GM21447 (cell line): ENCODE data around the gene ZSCAN25.
"Not testable (repeated sequence)": the region's sequence is repeated elsewhere in the genome, so short reads cannot be mapped to it uniquely, and the experiment has no call there.

Experiments used
- ATAC-seq: cut with Tn5 transposase; IDR thresholded peaks from one replicate; pipeline ENCODE4 v1.9.1; 2021; ENCODE audit not compliant: unreplicated experiment

The ZSCAN25 gene

DNA sequence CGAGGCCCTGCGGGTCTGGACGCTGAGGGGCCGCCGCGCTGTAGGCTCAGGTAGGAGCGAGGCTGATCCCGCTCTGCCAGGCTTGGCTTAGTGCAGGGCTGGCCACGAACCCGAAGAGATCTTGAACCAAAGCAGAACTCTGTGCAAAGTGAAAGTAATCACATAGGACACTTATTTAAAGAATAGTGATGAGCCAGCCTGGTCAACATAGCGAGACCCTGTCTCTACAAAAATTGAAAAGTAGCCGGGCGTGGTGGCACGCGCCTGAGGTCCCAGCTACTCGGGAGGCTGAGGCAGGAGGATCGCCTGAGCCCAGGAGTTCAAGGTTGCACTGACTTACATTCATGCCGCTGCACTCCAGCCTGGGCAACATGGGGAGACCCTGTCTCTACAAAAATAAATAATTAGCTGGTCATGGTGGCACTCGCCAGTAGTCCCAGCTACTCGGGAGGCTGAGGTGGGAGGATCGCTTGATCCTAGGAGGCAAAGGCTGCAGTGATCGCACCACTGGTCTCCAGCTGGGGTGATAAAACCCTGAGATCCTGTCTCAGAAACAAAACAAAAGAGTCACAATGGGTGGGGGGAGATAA lies 541 bp downstream of the ZSCAN25 start:
- no peak for ATAC-seq

DNA sequence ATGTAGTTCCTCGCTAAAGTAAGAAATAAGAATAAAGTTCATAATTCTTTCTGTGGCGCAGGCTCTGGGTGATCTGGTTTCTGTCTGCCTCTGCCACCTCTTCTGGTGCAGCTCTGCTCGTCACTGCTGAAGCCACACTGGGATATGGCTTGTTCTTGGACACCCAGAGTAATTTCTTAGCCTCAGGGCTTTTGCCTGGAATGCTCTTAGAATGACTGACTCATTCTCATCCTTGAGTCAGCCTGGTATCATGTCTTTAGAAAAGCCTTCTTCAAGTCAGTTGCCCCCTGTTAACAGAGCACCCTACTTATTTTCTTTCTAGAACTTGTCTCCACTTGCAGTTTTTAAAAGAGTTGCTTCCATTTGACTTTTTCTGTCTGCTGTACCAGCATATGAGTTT lies 2.0 kb downstream of the ZSCAN25 start:
- no peak for ATAC-seq

DNA sequence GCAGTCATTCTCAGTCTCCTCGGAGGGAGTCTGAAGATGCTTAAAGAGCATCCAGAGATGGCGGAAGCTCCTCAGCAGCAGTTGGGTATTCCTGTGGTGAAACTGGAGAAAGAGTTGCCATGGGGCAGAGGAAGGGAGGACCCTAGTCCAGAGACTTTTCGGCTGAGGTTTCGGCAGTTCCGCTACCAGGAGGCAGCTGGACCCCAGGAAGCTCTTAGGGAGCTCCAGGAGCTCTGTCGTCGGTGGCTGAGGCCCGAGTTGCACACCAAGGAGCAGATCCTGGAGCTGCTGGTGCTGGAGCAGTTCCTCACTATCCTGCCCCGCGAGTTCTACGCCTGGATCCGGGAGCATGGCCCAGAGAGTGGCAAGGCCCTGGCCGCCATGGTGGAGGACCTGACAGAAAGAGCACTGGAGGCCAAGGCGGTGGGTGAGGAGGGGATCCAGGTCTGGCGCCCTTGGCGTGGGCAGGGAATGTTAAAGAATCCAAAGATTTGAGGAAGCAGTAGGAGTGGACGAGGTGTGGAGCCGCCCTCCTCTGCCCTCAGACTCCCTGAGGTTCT lies 2.9 kb downstream of the ZSCAN25 start:
- no peak for ATAC-seq

DNA sequence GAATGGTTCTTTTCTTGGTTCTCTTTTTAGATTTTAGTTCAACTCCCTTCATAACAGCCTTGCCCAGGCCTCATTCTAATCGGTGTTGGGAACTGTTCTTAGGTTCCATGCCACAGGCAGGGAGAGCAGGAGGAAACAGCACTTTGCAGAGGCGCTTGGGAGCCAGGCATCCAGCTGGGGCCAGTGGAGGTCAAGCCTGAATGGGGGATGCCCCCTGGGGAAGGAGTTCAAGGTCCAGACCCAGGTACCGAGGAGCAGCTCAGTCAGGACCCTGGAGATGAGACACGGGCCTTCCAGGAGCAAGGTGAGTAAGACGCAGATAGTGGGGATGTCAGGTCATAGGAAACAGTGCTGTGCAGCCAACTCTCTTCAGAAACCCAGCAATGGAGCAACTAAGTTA lies 4.5 kb downstream of the ZSCAN25 start:
- ATAC-seq: no peak

DNA sequence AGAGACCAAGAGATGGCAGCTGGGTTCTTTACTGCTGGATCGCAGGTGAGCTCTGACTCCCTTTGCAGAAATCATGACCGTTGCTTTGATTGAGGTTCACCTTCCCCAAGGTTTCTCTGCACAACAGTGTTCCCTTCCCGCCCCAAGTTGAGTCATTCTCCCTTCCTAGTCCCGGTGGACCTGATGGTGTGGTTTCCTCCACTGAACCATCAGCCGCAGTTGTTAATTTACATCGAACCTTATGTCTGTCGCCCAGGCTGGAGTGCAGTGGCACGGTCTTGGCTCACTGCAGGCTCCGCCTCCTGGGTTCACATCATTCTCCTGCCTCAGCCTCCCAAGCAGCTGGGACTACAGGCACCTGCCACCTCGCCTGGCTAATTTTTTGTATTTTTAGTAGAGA lies 5.8 kb downstream of the ZSCAN25 start:
- ATAC-seq: no peak

DNA sequence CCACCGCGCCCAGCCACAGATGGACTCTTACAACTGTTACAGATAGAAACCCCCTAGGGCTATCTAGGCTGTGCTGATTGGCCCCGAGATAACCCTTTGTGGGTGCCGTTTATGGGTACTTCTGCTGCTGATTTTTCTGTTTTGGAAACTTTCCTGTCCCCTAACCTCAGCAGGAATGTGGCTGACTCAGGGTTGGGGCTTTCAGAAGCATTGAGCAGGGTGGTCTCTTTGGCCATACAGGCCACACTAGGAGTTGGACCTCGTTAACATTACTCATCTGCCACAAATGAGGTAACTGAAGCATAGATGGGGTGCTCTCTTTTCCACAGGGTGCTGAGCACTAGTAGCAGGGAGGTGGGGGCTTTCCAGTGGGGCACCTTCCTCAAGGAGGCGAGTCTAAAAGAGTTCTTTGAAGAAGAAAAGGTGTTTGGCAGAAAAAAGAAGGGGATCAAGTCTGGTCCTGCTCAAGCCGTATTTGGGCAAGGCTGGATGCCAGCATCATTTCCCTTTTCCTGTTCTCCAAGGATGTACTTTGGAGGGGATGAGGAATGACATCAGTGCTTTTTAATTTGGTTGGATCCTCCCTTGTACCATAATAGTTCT lies 6.4 kb downstream of the ZSCAN25 start:
- ATAC-seq: no peak

DNA sequence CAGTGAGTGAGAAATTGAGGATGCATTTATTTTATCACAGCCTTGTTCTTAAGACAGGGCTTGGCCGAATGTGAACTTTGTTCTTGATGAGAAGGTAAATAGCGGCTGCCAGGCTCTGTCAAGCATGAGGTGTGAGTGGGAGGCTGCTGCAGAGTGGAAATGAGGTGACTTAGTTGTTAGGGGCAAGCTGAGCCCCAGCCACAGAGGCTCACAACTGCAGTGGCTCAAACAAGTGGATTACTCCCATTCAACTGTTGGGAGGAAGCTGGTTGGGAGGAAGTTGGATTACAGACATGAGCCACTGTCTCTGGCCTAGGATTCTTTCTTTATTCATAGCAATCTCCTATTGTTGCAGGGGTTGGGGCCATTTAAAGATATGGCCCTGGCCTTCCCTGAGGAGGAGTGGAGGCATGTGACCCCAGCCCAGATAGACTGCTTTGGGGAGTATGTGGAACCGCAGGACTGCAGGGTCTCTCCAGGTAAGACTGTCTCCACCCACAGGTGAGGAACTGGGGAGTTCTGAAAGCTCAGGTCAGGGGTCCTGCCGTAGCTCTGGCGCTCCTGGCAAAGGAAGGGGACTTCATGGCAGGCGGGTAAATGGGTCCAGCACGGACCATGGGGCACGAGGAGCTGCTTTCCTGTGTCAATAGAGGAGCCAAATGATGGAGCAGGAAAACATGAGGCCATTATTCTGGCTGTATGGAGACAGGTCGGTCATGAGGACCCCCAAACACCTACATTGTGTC lies 7.1 kb downstream of the ZSCAN25 start:
- no peak for ATAC-seq

DNA sequence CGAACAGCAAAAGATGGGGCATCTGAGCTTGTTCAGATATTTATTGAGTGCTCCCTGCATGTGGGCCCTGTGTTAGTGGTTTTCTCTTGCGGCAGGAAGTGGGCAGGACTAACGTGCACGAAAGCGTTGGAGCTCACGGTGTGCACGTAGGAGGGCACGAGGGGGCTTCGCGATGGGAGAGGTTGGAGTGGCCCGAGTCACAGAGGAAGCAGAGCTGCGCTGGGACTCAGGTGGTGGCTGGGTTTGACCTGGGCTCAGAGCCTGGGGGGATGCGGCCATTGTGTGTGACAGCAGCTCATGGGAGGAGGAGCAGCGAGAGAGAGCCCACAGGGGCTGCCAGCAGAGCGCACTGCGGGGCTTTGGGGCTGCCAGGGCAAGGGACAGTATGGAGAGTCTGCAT lies 7.7 kb downstream of the ZSCAN25 start:
- no peak for ATAC-seq

DNA sequence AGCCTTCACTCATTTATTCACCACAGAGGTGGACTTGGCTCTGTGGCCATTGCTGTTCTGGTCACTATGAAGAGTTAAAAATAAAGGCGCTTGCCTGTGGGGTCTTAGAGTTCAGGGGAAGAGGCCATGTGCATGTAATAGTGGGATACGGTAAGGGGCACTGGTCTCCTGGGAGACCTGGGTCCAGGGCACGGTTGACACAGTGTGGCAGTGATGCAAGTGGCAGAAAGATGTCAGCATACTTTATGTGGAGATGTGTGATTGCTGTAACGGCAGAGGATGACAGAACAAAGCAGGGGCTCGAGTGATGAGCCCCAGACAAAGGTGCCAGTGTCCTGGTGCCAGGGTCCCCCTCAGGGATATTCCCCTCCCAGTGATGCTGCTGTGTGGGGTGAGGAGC lies 8.6 kb downstream of the ZSCAN25 start:
- no peak for ATAC-seq

DNA sequence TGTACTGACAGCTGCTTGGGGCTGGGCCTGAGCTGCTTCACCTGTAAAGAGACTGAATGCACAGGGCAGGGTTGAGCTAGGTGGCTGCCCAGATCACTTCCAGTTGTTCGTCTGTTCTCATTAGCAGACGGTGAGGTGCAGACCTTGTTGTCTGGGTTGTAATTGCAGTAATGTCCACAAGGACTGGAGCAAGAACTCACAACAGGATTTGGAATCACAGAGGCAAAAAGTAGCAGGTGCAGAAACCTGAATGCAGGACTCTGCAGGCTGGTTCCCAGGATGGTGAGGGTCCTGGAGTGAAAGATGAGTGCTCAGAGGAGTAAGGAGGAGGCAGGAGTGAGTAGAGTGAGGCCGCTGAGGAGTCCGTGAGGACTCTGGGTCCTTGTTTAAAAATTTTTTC lies 9.2 kb downstream of the ZSCAN25 start:
- ATAC-seq: no peak

DNA sequence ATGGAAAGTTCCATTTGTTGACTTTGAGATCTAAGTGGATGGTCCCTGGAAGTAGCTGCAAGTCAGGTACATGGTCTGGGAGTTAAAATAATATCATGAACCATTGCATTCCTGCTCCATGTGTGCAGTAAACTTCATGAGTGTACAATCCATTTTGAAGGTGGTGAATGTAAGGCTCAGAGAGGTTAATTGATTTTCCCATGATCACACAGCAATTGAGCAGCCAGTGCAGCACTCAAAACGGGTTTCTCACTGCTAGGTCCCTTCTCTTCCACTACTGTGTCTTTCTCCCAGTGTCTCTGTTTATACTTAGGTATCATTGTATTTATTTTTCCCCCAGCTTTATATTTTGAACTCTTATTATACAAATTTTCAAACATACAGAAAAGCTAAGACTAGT lies 9.9 kb downstream of the ZSCAN25 start:
- ATAC-seq: no peak

DNA sequence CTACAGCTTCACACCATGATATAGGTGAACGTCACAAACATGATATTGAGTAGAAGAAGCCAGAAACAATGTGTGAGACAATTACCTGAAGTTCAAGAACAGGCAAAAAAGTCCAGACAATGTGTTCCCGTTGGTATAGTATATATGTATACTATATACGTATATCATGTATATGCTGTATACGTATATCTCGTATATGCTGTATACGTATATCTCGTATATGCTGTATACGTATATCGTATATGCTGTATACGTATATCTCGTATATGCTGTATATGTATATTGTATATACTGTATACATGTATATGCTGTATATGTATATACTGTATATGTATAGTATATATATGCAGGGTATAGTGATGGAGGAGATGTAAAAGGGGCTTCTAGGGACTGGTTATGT lies 10.8 kb downstream of the ZSCAN25 start:
- no peak for ATAC-seq

DNA sequence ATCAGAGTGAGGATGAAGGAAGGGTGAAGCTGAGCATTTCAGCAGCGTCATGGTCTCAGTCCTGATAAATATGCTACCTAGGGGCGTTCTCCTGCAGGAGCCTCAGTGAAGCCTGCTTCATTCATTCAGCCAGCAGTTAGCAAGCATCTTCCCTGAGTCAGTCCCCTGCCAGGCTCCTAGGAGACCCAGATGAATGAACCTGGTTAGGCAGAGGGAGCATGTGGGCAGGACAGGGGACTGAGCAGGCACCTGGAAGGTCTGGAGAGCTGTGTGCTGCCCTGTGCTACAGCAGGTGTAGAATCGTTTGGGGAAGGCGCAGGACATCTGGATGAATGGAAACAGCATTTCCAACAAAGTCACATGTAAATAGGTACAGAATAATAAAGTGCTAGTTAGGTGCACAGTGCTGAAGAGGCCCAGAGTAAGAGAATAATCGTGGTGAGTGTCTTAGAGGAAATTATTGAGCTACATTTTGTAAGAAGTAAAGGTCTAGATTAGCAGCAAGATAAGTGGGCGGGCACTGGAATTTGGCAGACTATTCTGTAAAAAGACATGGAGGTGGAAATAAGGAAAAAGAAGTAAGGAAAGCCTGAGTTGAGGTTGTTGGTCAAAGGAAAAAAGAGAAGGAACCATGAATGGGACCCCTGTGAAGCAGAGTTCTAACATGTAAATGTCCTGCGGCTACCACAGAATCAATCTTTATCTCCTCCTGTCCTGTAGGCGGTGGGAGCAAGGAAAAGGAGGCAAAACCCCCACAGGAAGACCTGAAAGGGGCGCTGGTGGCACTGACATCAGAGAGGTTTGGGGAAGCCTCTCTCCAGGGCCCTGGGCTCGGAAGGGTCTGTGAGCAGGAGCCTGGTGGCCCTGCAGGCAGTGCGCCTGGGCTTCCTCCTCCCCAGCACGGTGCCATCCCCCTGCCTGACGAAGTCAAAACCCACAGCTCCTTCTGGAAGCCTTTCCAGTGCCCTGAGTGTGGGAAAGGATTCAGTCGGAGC lies 12.0 kb downstream of the ZSCAN25 start:
- no peak for ATAC-seq

DNA sequence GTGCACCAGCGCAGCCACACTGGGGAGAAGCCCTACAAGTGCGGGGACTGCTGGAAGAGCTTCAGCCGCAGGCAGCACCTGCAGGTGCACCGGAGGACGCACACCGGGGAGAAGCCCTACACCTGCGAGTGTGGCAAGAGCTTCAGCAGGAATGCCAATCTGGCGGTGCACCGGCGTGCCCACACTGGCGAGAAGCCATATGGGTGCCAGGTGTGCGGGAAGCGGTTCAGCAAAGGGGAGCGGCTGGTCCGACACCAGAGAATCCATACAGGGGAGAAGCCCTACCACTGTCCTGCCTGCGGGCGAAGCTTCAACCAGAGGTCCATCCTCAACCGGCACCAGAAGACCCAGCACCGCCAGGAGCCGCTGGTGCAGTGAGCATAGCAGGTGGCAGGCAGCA lies 12.9 kb downstream of the ZSCAN25 start:
- no peak for ATAC-seq

DNA sequence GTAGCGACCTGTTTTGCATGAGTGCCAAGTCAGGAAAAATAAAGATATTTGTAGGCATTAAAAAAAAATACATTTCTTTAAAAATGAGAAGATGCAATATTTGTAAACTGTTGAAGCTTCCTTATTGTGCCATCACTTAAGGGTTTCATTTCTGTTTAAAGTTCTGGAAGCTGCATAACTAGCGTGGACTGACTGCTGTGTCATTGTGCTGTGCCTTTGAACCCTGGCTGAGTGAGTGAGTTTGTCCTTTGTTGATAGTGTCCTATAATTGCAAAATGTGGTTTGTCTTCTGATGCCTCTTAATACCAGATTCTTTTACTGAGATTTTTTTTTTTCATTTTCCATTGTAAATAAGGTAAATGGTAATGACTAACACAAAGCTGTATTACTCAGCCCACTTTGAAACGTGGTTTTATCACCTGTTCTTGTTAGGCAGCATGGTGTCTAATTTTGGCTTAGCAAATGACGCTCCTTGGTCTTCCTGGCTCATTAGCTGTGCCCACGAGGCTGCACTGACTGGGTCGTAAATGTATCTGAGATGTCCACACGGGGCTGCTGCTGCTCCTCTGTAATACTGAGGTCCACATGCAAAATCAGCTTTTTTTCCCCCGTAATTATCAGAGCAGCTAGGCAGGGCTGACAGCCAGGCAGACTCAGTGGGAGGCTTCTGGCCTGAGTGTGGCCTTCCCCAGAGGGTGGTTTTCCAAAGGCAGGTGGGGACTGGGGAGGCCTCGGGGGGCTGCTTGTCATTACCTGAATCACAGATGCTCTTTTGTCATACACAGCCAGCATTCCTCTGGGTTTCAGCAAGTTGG lies 14.8 kb downstream of the ZSCAN25 start:
- ATAC-seq: no peak

DNA sequence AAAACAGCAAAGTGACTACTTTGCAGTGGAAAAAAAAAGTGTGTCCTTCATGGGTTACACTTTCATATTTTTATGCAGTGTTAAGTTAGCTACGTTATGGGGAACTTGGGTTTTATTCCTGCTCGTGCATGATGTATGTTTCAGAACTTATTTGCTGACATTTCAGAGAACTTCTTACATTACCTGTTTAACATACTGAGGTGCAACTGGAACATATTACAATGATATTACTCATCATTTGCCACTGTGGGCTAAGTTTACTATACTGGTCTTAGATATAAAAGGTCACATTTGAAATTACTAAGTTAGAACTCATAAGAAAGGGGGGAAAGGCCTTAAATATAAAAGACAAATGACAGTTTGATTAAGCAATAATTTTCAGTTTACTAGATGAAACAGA lies 20.7 kb downstream of the ZSCAN25 start:
- ATAC-seq: not testable (repeated sequence)

DNA sequence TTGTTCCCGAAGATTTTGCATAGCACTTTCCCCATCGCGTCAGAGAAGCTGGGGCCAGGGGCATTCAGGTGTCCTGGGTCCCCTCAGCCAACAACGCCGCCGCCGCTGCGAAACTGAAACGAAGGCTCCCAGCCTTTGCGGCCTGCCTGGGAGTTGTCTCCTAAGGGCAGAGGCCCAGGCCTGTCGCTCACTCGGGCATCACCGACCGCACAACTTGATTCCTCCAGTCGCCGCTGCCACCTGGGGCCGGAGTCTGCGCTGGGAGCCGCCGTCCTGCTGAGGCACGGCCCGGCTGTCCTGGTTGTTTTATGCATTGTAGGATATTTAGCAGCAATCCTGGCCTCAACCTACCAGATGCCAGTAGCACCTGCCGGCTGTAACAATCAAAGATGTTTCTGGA lies 22.0 kb downstream of the ZSCAN25 start:
- no peak for ATAC-seq

DNA sequence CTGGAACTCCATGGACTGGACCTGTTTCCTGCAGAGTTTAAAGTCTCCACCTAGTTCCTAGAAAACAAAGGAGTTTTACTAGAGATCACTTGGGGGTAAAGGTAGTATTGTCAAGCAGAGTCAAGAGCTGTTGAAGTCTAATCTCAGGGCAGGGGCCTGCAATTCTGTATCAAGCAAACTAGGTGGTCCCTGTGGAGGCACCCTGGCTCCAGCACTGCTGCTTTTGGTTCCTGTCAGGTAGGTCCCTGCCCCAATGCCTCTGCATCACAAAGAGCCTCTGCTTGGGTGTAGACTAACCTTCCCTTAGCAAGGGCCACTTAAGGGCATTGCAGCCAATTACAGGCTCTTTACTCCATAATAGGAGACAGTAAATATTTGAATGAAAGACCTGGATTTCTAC lies 22.5 kb downstream of the ZSCAN25 start:
- no peak for ATAC-seq

DNA sequence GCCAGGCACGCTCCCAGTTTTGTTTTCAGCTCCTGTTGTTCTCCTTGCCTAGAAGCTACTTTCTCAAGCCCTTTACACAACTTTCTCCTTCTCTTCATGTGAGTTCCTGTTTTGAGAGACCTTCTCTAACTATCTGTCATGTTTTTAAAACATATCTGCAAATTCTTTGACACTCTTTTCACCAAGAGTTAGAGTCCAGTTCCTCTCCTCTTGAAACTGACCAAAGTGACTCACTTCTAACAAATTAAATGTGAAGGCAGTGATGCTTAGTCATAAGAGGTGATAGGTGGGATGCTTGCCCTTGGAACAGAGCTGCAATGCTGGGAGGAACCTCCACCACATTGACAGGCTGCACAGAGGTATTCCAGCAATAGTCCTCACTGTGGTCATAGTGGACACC lies 25.3 kb downstream of the ZSCAN25 start:
- ATAC-seq: no peak

DNA sequence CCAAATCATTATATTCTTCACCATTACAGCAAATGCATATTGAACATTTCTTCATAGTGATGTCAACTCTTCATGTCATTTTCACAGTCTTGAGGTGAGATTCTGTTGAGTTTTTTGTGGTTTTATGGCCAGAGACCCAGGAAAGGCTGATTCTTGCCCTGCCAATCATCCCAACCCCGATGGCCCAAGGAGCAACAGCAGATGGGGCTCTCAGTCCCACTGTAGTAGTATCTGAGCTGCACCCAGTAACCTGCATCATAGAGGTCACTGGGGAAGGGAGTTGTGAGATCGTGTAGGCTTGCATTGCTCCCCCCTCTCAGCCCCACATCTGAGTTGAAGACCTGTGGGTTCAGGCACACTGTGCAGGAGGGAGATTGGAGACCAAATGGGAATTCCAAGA lies 26.7 kb downstream of the ZSCAN25 start:
- ATAC-seq: no peak
